AG04449 (cell line): ENCODE results near the gene P2RY4.
A peak's percentile ranks its signal among the peaks of the same experiment; 100 is the strongest.

Experiments
- CTCF ChIA-PET: fragments of 350-600 bp; formaldehyde crosslinking; extraction: SDS; loops from one replicate; lab custom pipeline; 2021; ENCODE audit warnings: antibody characterized with exemption; lab: Yijun Ruan, JAX
- POLR2A ChIA-PET: fragments of 400-600, 350-600 bp; formaldehyde crosslinking; extraction: SDS; loops from one replicate; lab custom pipeline; 2020; ENCODE audit warnings: antibody characterized with exemption, inconsistent platforms; lab: Yijun Ruan, JAX
- DNase-seq: peaks from one replicate; pipeline ENCODE4 v3.0.0-alpha.2; 2010; ENCODE audit warnings: low read depth, low spot score
- H3K4me3 ChIP-seq: 2 replicates; pipeline ENCODE4 v1.5.1; 2011; ENCODE audit warnings: low read depth, mild to moderate bottlenecking, control low read depth, low read length
- TF ChIP-seq, protein P1 (sequence below): IDR thresholded peaks from one replicate; pipeline ENCODE4 v1.5.1; 2011; ENCODE audit warnings: mild to moderate bottlenecking, moderate library complexity, low read length, control low read depth, inconsistent platforms; ENCODE audit not compliant: insufficient read depth; ENCODE audit errors: missing control alignments

The P2RY4 gene

DNA sequence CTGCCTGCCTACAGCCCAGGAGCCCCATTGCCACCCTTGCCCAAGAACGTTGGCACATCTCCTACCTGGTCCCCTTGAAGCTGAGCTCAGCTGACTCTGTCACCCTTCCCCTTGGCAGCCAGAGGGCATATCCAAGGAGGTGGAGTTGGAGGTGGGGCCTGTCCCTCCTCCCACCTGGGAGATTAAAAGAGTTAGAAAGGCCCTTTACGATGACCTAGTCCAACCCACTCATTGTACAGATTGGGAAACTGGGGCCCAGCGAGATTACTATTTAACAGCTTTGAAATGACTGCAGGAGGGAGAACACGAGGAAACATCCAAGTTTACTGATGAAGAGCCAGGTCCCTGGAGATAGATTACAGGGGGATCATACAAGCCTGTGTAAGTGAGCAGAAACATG is at the start of gene P2RY4:
P2RY4 (minus strand) TSS at position 101 of the 400 bp plus-strand sequence. CDS start 580 bp downstream, outside the sequence.
- TF ChIP-seq, protein P1, sequence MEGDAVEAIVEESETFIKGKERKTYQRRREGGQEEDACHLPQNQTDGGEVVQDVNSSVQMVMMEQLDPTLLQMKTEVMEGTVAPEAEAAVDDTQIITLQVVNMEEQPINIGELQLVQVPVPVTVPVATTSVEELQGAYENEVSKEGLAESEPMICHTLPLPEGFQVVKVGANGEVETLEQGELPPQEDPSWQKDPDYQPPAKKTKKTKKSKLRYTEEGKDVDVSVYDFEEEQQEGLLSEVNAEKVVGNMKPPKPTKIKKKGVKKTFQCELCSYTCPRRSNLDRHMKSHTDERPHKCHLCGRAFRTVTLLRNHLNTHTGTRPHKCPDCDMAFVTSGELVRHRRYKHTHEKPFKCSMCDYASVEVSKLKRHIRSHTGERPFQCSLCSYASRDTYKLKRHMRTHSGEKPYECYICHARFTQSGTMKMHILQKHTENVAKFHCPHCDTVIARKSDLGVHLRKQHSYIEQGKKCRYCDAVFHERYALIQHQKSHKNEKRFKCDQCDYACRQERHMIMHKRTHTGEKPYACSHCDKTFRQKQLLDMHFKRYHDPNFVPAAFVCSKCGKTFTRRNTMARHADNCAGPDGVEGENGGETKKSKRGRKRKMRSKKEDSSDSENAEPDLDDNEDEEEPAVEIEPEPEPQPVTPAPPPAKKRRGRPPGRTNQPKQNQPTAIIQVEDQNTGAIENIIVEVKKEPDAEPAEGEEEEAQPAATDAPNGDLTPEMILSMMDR, result no peak
- DNase-seq, result no peak
- H3K4me3 ChIP-seq, result no peak within 1 kb of the TSS
- POLR2A ChIA-PET, result no interaction called here
- CTCF ChIA-PET, result interaction anchor here (0.9 kb wide), 1 partner anchor 127 kb away, joined by 3 read pairs; the partner anchor contains the start of gene IGBP1

DNA sequence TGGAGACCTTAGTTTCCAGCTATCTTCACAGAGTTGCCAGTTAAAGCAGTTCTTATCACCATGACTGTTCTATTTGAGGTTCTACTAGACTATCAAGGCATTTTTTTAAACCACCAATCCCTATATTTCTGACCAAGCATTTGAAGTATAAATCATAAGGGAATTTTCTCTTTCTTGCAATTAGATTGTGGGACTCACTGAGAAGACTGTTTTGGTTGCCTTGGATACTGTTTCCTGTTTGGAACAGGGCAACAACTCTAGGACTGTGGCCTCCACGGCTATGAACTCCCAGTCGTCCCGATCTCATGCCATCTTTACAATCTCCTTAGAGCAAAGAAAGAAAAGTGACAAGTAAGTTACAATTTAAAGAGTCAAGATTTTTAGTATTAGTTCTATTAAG is 41.7 kb upstream of the P2RY4 start:
- DNase-seq, result no peak
- no peak overlapping the region for H3K4me3 ChIP-seq
- POLR2A ChIA-PET, result interaction anchor here (0.8 kb wide), 1 partner anchor 8 kb away, joined by 3 read pairs; no protein-coding TSS in a partner anchor
- TF ChIP-seq, protein P1, result no peak
- CTCF ChIA-PET, result no interaction called here

DNA sequence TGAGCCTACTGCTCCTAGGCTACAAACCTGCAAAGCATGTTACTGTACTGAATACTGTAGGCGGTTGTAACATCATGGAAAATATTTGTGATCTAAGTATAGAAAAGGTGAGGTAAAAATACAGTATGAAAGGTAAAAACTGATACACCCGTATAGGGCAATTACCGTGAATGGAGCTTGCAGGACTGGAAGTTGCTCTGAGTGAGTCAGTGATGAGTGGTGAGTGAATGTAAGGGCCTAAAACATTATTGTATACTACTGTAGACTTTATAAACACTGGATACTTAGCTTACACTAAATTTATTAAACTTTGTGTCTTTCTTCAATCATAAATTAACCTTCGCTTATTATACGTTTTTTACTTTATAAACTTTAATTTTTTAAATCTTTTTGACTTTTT is 33.6 kb upstream of the P2RY4 start:
- CTCF ChIA-PET, result interaction anchor here (1.2 kb wide), 1 partner anchor 160 kb away, joined by 4 read pairs; the partner anchor contains the start of gene IGBP1
- TF ChIP-seq, protein P1, result no peak
- POLR2A ChIA-PET, result interaction anchor here (1.0 kb wide), 1 partner anchor 9 kb away, joined by 3 read pairs; no protein-coding TSS in a partner anchor
- no peak overlapping the region for H3K4me3 ChIP-seq
- DNase-seq, result no peak

DNA sequence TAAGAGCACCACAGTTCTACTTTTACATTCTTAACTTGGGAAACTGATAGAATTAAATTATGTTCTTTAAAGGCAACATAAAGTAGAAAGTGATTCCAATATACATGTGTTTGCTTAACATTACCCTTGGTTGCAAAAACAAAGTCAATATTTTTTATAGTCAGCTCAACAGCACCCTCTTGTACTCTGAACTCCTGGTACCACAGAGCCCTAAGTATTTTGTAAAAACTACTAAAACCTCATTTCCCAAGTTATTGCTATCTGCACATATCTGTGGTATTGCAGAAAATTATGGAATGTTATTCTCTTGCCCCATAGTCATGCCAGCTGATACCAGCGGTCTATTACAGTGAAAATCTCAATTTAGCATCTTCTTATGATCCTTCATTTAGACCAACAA is 32.8 kb upstream of the P2RY4 start:
- ChIA-PET POLR2A (interaction anchor here (1.0 kb wide), 1 partner anchor 9 kb away, joined by 3 read pairs; no protein-coding TSS in a partner anchor), CTCF (interaction anchor here (1.1 kb wide), 1 partner anchor 160 kb away, joined by 4 read pairs; the partner anchor contains the start of gene IGBP1)
- TF ChIP-seq, protein P1, result no peak
- DNase-seq, result no peak
- H3K4me3 ChIP-seq, result no peak overlapping the region

DNA sequence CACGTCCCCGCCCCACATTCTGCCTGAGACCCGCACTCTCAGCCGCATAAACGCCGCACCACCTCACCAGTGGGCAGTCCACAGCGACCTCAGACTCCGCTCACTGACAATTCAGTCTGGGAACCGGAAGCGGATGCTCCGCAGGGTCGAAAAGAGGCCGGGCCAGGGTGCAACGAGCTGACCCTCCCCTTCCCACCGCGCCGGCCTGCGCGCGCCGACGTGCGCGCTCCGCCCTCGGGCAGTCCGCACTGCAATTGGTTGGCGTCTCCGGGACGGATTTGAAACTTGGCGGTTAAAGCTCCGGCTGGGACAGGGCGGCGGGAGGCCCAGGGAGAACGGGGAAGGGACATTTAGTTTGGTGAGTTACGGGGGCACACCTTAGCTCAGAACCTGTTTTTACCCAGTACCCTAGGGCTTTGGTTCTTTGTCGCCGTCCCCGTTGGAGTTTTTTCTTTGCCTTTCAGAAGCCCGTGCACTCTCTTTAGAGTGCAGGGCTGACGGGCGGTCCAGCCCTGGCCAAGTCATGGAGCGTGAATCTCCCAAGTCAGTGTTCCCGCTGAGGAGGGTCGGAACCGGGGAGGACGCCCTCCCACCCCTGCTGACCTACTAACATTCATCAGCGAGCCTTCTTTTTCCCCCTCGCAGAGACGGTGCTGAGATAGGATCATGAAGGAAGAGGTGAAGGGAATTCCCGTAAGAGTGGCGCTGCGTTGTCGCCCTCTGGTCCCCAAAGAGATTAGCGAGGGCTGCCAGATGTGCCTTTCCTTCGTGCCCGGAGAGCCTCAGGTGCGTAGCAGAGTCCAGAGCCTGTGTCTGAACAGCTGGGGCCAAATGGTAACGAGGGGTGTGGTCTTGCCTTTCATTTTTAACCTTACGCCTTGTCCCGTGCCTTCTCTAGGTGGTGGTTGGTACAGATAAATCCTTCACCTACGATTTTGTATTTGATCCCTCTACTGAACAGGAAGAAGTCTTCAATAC is 30.1 kb upstream of the P2RY4 start, which contains the start of the genes KIF4A and PDZD11:
KIF4A (plus strand) TSS at position 312 of the 978 bp plus-strand sequence; CDS start at position 667, 355 bp downstream.
PDZD11 (minus strand) TSS at position 135 of the 978 bp plus-strand sequence. CDS start 586 bp downstream, outside the sequence.
- peak within 1 kb of the TSS; percentile 76 for H3K4me3 ChIP-seq
- CTCF ChIA-PET, result interaction anchor here (1.1 kb wide), 1 partner anchor 10 kb away, joined by 4 read pairs; no protein-coding TSS in a partner anchor
- POLR2A ChIA-PET, result interaction anchor here (1.0 kb wide), 1 partner anchor 12 kb away, joined by 3 read pairs; no protein-coding TSS in a partner anchor
- DNase-seq, result no peak
- TF ChIP-seq, protein P1, result no peak
